ENCODE results near the gene SCN9A.

- no peak for TF ChIP-seq CTCF (conservative IDR thresholded peaks at IDR 0.05 in 1 of 2, IDR thresholded peaks at IDR 0.05 in 1 of 2; ENCODE audit: low read depth in 1 of 2, low read length in 2 of 2)
- TF ChIP-seq EZH2 (IDR thresholded peaks at IDR 0.05; ENCODE audit: low read length, missing control alignments) = no peak
These were observed 9.6 kb upstream of the SCN9A start for GRCh38 chr2:166385313-166385712.

Measured in fibroblast of lung (primary cell).